ENCODE measurements around the gene HPS5.

The HPS5 gene

DNA sequence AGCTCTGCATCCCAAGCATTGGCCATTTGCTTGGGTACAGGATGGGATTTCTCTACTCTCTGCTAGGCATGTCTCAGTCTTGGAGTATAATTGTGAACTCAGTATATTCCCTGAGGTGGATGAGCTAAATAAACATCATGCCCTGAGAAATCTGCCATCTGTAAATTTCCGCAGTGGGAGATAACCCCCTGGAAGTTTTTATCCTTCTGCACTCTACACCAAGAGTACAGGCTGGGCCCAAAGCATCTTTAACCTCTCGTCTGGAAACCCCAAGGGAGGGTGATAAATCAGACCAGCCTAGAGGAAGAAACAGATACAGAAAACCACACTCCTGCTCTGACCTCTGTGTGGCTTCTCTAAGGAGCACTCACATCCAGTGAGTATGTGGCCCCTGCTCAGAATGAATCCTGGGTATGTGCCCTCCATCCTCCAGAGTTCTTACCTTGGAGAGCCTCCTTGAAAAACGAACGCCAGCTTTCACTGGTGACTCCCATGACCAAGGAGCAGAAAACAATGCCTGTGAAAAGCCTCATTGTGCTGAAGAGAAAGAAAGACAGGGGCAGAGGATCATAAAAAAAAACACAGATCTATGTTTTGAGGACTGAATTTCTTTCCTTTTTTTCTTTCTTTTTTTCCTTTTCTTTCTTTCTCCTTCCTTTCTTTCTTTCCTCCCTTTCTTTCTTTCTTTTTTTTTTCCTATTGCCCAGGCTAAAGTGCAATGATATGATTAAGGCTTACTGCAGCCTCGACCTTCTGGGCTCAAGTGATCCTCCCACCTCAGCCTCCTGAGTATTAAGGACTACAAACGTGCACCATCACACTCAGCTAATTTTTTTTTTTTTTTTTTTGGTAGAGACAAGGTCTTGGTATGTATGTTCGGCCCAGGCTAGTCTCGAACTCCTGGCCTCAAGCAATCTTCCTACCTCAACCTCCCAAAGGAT is 86.3 kb downstream of the HPS5 start:
- no peak for DNase-seq

DNA sequence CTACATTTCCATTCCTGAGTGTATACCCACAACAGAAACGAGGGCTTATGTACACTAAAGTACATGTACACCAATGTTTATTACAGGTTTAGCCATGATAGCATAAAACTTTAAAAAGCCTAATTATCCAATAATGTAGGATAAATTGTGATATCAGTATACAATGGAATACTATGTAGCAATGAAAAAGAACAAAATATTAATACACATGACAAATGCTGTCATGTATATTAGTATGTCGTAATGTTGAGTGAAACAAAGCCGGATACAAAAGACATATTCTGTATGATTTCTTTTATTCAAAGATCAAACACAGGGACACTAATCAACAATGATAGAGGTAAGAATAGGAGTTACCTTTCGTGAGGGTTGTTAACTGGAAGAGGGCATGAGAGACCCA is 88.0 kb downstream of the HPS5 start:
- no peak for DNase-seq

DNA sequence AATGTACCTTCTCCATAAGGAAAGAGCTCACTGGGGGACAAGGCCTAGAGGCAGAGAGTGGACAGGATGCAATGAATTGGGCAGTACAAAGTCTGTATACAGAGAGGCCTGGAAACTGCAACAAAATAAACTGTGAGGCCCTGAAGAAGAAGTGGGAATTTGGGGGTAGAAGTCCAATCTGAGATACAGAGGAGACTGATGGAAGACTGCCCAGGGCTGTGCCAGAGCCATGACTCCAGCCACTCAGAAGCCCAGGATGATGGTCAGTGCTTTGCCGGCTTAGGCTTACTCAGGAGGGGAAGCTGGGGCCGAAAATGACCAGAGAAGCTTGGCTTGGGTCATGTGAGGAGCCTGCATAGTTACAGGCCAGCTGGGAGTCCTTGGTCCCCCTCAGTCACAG is 91.1 kb downstream of the HPS5 start:
- no peak for DNase-seq

DNA sequence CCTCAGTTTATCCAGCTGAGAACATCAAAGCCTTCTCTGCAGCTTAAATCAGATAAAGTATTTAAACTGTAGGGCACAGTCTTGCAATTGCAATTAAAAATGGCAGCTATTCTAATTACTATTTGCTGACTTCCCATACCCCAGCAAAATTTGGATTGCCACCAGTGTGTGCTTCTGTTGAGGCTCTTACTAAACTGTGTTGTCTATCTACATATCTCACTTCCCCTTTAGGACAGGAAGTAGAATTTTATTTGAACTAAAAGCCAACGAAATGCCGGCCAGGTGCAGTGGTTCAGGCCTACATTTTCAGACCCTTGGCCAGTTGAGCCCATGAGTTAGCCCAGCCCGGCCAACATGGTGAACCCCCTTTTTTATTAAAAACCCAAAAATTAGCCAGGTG is 92.4 kb downstream of the HPS5 start:
- no peak for DNase-seq
